C4-2B (cell line): ENCODE results near the gene XPO4.

Experiments
- ZFX ChIP-seq: fragments of 450-650 bp; IDR thresholded peaks from 2 replicates; pipeline ENCODE4 v1.6.1; 2017
- TF ChIP-seq, protein P1 (sequence below): fragments of 450-650 bp; conservative IDR thresholded peaks from 2 replicates; pipeline ENCODE4 v1.5.1; 2017; ENCODE audit warnings: mild to moderate bottlenecking

DNA sequence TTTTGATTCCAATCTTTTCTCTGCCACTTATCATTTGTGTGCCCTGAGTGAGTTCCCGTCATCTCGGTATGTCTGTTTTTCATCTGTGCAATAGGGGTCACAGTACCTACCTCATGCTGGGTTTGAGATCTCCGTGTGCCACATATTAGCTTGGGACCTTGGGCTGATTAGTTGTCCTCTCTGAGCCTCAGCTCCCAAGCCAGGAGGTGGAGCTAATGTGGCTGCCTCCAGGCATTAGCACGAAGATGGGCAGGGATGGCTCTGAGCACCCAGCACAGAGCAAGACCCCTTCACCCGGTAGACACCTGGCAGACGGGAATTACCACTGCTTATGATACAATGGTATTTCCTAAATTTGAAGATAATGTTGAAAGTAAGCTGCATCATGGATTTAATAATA is 35.8 kb upstream of the XPO4 start:
- TF ChIP-seq, protein P1, sequence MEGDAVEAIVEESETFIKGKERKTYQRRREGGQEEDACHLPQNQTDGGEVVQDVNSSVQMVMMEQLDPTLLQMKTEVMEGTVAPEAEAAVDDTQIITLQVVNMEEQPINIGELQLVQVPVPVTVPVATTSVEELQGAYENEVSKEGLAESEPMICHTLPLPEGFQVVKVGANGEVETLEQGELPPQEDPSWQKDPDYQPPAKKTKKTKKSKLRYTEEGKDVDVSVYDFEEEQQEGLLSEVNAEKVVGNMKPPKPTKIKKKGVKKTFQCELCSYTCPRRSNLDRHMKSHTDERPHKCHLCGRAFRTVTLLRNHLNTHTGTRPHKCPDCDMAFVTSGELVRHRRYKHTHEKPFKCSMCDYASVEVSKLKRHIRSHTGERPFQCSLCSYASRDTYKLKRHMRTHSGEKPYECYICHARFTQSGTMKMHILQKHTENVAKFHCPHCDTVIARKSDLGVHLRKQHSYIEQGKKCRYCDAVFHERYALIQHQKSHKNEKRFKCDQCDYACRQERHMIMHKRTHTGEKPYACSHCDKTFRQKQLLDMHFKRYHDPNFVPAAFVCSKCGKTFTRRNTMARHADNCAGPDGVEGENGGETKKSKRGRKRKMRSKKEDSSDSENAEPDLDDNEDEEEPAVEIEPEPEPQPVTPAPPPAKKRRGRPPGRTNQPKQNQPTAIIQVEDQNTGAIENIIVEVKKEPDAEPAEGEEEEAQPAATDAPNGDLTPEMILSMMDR, result no peak
- no peak for TF ChIP-seq ZFX
